Activated T-cell treated with anti-CD3 and anti-CD28 coated beads, Interleukin-2, amount 50 U/mL, for 72 hours (primary cell): Measurements from ENCODE around the gene CEP55. TPM values are rescaled to one million over a fixed set of nuclear protein-coding genes. Genes with fewer than 3 reads are reported as not detected.

Experiments used
- ATAC-seq, 2 donors: fragments of 150-1000 bp; cut with Tn5 transposase; replicated peaks in 1 of 2; 2 replicates each; pipeline ENCODE4 v1.10.0; 2021; ENCODE audit warnings: moderate library complexity in 2 of 2, mild to moderate bottlenecking in 1 of 2
- DNase-seq, 2 donors: peaks; one replicate each; pipeline ENCODE4 v3.0.0; 2021 to 2022; ENCODE audit warnings: mixed read lengths in 1 of 2
- H3K27ac Mint-ChIP-seq: one replicate; pipeline ENCODE4 v1.8.0; 2022; ENCODE audit warnings: mild to moderate bottlenecking, moderate library complexity, mixed read lengths
- H3K27me3 Mint-ChIP-seq: one replicate; pipeline ENCODE4 v1.8.0; 2022; ENCODE audit warnings: low read depth, mixed read lengths
- H3K36me3 Mint-ChIP-seq, 2 donors: one replicate each; pipeline ENCODE4 v1.8.0; 2022; ENCODE audit warnings: mixed read lengths in 2 of 2, mild to moderate bottlenecking in 1 of 2; ENCODE audit not compliant: insufficient read depth in 2 of 2
- H3K4me1 Mint-ChIP-seq: one replicate; pipeline ENCODE4 v1.8.0; 2022; ENCODE audit warnings: low read depth, mixed read lengths
- H3K4me3 Mint-ChIP-seq, 2 donors: one replicate each; pipeline ENCODE4 v1.8.0; 2022; ENCODE audit warnings: mild to moderate bottlenecking in 2 of 2, mixed read lengths in 2 of 2, moderate library complexity in 2 of 2
- H3K9me3 Mint-ChIP-seq, 2 donors: one replicate each; pipeline ENCODE4 v1.8.0; 2022; ENCODE audit warnings: mixed read lengths in 2 of 2
- total RNA-seq, 2 donors: library from RNA; stranded (reverse); gene quantifications; one replicate each; pipeline ENCODE4 v1.2.3, GENCODE V29; 2022

CEP55 gene
- total RNA-seq, 2 donors from 2014 or later = 46.6 to 55.8 TPM

DNA sequence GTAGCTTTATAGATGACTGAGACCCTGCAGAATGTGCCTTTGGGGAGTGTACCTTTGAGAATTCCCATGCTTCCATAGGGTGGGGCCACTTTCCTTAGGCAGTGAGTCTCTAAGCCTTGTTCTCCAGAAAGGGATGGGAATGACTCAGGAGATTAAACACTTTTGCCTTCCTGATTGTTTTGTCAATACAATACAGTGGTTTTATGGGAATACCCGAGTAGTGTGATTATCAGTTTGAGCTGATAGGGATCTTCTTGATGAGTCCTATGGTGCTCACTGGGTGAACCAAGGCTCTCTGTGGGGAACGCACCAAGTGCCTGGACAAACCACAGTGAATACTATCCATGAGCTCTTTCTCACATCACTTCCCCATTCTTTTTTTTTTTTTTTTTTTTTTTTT, 20.5 kb upstream of the CEP55 start:
- peaks cover 0 to 2% of the 10 kb centered on the region in 2 donors for H3K9me3 Mint-ChIP-seq
- peaks cover 0 to 4% of the 10 kb centered on the region in 2 donors for H3K36me3 Mint-ChIP-seq
- no peak overlapping the region for H3K4me3 Mint-ChIP-seq
- ATAC-seq = no peak
- peaks cover 41% of the 10 kb centered on the region for H3K4me1 Mint-ChIP-seq
- H3K27ac Mint-ChIP-seq = no peak overlapping the region
- DNase-seq = no peak
- H3K27me3 Mint-ChIP-seq = no peaks in the 10 kb centered on the region

DNA sequence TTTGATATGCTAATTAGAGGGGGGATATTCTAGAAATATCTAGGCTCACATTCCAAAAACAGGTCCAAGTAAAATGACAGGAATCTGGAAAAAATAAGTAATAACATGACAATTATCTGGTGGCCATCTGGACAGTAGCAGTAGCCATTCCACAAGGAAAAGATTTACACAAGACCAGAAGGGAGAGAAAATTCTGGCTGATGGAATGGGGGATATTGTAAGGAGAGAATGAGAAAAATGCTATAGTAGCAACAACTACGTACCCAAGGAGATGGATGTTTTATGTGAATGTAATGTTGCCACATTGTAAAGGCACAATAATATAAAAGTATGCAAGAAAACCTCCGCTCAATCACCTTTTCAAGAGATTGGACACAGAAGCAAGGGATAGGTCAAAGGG, 19.7 kb upstream of the CEP55 start:
- Mint-ChIP-seq H3K4me1 (peaks cover 41% of the 10 kb centered on the region), H3K27ac (no peak overlapping the region), H3K4me3 (no peak overlapping the region), H3K9me3 (peaks cover 0 to 2% of the 10 kb centered on the region in 2 donors), H3K27me3 (no peaks in the 10 kb centered on the region), H3K36me3 (peaks cover 0 to 4% of the 10 kb centered on the region in 2 donors)
- DNase-seq (no peak), ATAC-seq (no peak)

DNA sequence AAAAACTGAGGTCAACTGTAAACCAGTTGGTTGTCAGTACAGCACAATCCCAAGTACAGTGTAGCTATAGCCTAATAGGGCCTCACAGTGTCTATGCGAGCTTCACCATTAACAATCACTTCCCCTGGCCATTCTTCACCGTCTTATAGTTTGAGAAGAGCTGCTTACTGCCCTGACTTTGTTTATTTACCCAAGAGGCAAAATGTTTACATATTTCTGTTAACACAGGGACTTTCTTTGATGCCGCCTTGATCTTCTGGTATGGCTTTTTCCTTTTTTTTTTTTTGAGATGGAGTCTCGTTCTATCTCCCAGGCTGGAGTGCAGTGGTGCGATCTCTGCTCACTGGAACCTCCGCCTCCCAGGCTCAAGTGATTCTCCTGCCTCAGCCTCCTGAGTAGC, 17.5 kb upstream of the CEP55 start:
- no peak for DNase-seq
- ATAC-seq = no peak
- Mint-ChIP-seq H3K4me1 (peaks cover 49% of the 10 kb centered on the region), H3K36me3 (peaks cover 0 to 2% of the 10 kb centered on the region in 2 donors), H3K4me3 (peak overlapping the region in 1 of 2 donors; percentile 61), H3K27me3 (no peaks in the 10 kb centered on the region), H3K27ac (no peak overlapping the region), H3K9me3 (no peaks in the 10 kb centered on the region)

DNA sequence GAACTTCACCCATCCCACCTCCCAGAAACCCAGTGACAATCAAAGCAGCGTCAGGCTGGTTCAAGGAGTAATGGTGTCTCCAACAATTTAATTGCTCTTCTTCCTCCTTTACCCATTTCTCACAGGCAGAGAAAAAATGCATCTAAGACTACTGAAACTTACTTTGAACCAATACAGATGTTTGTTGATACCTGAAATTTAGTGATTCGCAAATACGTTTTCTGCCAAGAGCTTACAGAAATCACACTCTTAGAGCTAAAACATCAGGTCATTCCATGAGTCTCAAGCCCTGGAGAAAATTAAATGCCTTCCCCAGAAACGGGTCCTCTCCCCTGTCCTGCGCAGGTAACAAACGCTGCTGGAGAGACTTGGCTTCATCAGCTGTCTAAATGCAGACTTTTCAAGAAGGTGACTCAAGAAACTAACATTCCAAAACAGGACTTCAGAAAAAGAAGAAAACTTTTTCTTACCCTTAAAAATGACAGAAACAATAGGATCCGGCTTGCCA, 14.7 kb upstream of the CEP55 start:
- peaks cover 14% of the 10 kb centered on the region for H3K27me3 Mint-ChIP-seq
- peak overlapping the region; percentile 95 to 98 for H3K4me3 Mint-ChIP-seq
- ATAC-seq (no peak), DNase-seq (no peak)
- H3K4me1 Mint-ChIP-seq = peaks cover 42% of the 10 kb centered on the region
- H3K9me3 Mint-ChIP-seq = no peaks in the 10 kb centered on the region
- peaks cover 0 to 2% of the 10 kb centered on the region in 2 donors for H3K36me3 Mint-ChIP-seq
- peak overlapping the region; percentile 99 for H3K27ac Mint-ChIP-seq

DNA sequence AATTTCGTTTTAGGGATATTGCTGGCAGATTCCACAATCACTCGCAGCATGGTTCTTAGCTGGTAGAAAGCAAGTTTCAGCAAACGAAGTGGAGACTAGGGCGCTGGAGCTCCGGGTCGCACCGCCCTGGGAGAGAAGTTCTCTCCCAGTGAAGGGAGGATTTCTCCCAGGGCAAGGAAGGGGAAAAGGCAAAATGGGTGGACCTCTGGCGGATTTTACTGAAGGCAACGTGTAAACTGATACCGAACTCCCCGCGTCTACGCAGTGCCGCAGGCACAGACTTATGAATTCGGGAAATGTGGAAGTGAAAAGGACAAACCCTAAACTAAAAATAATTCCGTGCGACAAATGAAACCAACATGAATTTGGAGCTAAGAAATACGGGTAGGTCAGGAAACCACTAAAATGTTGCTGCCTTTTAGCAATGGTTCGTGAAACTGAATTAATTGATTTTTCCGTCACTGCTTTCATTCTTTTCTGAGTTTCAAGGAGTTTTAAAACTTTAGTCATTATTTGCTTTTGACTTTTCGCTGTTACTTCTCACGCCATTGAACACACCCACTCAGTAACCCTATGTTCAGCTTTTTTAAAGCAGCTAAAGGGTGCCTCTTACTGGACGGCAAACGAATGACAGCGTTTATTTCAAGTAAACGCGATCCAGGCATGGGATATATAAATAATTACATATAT, 14.1 kb upstream of the CEP55 start, which contains the start of gene MYOF:
MYOF (minus strand) TSS at position 190 of the 690 bp plus-strand sequence; CDS start at position 50, 140 bp downstream.
- peak within 1 kb of the TSS; percentile 99 for H3K27ac Mint-ChIP-seq
- ATAC-seq (peak; percentile 70 to 77), DNase-seq (peak; percentile 63 to 66)
- H3K4me1 Mint-ChIP-seq = peaks cover 42% of the 10 kb centered on the region
- H3K27me3 Mint-ChIP-seq = peaks cover 14% of the 10 kb centered on the region
- no peaks in the 10 kb centered on the region for H3K9me3 Mint-ChIP-seq
- peak within 1 kb of the TSS; percentile 95 to 98 for H3K4me3 Mint-ChIP-seq
- peaks cover 0 to 2% of the 10 kb centered on the region in 2 donors for H3K36me3 Mint-ChIP-seq

DNA sequence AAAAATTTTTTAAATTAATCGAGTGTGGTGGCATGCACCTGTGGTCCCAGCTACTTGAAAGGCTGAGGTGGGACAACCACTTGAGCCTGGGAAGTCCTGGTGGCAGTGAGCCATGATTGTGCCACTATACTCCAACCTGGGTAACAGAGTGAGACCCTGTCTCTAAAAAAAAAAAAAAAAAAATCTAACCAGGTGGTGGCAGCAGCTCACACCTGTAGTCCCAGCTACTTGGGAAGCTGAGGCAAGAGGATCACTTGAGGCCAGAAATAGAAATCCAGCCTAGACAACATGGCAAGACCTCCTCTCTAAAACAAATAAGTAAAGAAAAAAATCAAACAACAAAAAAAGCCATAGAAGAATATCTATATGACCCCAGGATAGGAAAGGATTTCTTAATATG, 10.7 kb upstream of the CEP55 start:
- no peak for ATAC-seq
- peaks cover 24% of the 10 kb centered on the region for H3K4me1 Mint-ChIP-seq
- peaks cover 0 to 2% of the 10 kb centered on the region in 2 donors for H3K36me3 Mint-ChIP-seq
- no peak overlapping the region for H3K4me3 Mint-ChIP-seq
- H3K9me3 Mint-ChIP-seq = no peaks in the 10 kb centered on the region
- H3K27ac Mint-ChIP-seq = no peak overlapping the region
- H3K27me3 Mint-ChIP-seq = peaks cover 21% of the 10 kb centered on the region
- DNase-seq = no peak

DNA sequence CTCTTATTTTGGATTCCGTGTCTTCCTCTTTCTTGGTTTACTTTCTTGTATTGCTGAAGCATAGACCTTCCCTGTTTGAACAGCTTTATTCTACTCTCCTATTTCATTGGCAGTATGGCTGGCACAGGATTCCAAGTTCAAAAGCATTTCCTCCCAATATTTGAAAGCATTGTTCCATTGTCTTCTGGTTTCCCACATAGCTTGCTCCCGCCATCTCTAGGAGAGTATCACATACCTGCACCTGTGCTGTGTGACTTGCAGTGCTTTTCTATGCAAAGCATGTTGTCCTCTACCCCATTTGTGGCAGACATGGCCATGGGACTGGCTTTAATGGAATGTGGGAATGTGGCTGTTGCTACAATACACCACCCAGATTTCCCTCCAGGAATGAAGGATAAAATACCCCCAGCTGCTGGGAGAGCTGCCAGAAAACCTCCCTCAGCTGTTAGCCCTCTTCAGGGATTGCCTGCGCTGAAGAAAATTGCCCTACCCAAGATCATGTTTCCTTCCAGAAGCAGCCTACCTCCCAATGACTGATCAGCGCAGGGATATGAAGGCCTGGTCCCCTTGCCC, 7.4 kb upstream of the CEP55 start:
- H3K36me3 Mint-ChIP-seq = no peaks in the 10 kb centered on the region
- no peak for ATAC-seq
- no peak overlapping the region for H3K27ac Mint-ChIP-seq
- no peaks in the 10 kb centered on the region for H3K4me1 Mint-ChIP-seq
- H3K4me3 Mint-ChIP-seq = no peak overlapping the region
- H3K9me3 Mint-ChIP-seq = no peaks in the 10 kb centered on the region
- DNase-seq = no peak
- H3K27me3 Mint-ChIP-seq = peaks cover 20% of the 10 kb centered on the region

DNA sequence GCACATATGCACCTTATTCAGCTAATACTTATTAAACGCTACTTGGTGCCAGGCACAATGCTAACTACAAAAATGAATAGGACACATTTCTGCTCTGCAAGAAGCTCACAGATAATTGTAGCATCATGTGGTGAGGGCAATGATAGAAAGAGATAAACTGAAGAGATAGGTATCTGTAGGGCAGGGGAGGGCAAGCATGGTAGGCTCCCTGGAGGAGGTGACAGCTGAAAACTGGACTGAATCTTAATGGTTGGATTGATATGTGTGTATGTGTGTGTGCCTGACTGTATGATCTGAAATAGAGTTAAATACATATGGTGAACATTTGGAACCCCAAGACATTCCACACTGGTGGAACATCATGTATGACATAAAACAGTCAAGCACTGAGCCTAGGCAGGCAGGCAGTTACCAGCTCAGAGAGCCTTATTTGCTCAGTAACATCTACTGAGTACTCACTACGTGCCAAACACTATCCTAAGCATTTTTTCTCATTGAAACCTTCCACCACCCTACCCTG, 4.8 kb upstream of the CEP55 start:
- Mint-ChIP-seq H3K27me3 (peaks cover 12% of the 10 kb centered on the region), H3K4me3 (no peak overlapping the region), H3K36me3 (no peaks in the 10 kb centered on the region), H3K4me1 (peaks cover 12% of the 10 kb centered on the region), H3K27ac (no peak overlapping the region), H3K9me3 (no peaks in the 10 kb centered on the region)
- ATAC-seq (no peak), DNase-seq (no peak)

DNA sequence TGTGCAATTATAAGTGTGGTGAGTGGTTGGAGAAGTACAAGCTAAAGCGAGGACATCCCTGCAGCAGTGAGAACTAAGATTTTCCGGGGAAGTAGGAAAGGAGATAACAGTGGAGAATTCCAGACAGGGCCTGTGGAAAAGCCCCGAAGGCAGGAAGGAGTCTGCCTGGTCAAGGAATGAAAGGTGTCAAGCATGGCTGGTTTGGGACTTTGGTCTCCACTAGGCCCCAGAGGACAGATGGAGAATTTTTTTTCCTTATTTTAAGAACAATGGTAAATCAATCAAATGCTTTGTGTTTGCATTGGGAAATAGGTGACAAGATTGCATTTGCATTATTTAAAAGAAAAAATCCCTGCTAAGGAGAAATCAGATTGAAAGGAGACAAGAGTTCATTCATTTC, 3.2 kb upstream of the CEP55 start:
- H3K27ac Mint-ChIP-seq = no peak overlapping the region
- no peak for ATAC-seq
- H3K9me3 Mint-ChIP-seq = no peaks in the 10 kb centered on the region
- no peak for DNase-seq
- H3K4me3 Mint-ChIP-seq = no peak overlapping the region
- H3K27me3 Mint-ChIP-seq = peaks cover 12% of the 10 kb centered on the region
- H3K36me3 Mint-ChIP-seq = peaks cover 4 to 7% of the 10 kb centered on the region in 2 donors
- peaks cover 25% of the 10 kb centered on the region for H3K4me1 Mint-ChIP-seq

DNA sequence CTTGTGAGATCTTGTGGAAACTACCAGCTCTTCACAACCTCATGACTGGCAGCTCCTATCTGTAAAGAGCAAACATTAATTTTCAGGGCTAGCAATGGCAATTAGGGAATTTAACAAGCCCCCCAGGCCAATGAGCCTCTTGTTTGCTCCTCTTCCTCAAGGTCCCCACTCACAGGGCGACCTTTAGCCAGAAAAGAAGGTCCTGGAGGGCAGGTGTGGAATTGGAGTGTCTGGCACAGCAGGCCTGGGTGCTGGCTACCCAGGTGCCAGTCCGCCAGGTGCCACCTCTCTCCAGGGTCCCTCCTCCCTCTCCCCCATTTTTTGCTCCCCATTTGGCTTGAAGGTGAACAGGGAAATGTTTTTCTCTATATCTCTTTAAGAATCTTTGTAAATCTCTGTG, 1.9 kb upstream of the CEP55 start:
- DNase-seq = no peak

DNA sequence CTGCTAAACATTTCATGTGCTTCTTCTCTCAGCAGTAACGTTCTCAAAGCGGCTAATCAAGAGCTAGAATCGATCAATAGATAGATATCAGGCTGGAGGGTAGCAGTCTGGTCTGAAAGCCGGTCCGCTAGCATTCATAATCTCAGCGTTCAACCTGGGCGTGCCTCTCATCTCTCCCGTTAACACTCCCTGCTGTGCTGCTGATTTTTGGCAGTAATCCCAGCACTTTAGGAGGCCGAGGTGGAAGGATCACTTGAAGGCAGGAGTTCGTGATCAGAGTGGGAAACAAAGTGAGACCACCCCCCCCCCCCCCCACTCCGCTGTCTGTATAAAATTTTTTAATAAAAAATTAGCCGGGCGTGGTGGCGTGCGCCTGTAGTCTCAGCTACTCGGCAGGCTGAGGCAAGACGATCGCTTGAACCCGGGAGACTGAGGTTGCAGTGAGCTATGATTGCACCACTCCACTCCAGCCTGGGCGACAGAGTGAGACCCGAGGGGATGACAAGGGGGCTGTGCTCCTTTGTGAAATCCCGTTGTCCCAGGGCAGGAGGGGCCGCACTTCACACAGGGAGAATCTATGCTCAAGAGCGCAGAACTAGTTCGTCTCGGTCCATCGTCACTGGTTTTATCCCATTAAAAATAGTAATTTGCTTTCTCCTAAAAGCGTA, 624 bp upstream of the CEP55 start:
- peaks cover 7 to 21% of the 10 kb centered on the region in 2 donors for H3K36me3 Mint-ChIP-seq
- peak overlapping the region; percentile 91 to 98 for H3K4me3 Mint-ChIP-seq
- ATAC-seq (peak; percentile 3 to 18), DNase-seq (peak; percentile 16 to 22)
- peaks cover 48% of the 10 kb centered on the region for H3K4me1 Mint-ChIP-seq
- peak overlapping the region; percentile 57 for H3K27ac Mint-ChIP-seq
- H3K27me3 Mint-ChIP-seq = peaks cover 5% of the 10 kb centered on the region
- no peaks in the 10 kb centered on the region for H3K9me3 Mint-ChIP-seq

More for the DNA sequence above, 1.9 kb upstream of the CEP55 start:
- ATAC-seq = no peak
- Mint-ChIP-seq H3K27me3 (peaks cover 5% of the 10 kb centered on the region), H3K27ac (no peak overlapping the region), H3K36me3 (peaks cover 5 to 12% of the 10 kb centered on the region in 2 donors), H3K4me1 (peaks cover 37% of the 10 kb centered on the region), H3K9me3 (no peaks in the 10 kb centered on the region), H3K4me3 (no peak overlapping the region)

DNA sequence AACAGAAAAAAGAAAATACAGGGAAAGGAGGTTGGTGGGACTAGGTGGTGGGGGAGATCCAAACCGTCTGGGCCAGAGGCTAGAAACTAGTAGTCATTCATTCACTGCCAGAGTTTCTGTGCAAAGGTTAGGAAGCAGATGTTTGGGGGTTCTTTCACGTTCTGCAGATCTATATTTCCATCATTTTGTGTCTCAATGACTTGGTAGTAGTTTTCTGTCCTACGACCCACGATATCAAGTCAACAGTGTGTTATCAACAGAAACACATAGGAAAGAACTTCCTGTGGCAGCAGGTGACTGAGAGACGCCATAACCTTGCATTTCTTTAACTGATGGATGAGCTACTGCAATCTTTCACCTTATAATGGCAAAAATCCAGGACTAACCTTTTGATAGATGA, 1.8 kb downstream of the CEP55 start:
- no peak for ATAC-seq
- Mint-ChIP-seq H3K27ac (peak overlapping the region; percentile 73), H3K4me1 (peaks cover 57% of the 10 kb centered on the region), H3K27me3 (peaks cover 5% of the 10 kb centered on the region), H3K4me3 (peak overlapping the region; percentile 91 to 98), H3K9me3 (no peaks in the 10 kb centered on the region), H3K36me3 (peaks cover 11 to 27% of the 10 kb centered on the region in 2 donors)
- no peak for DNase-seq

DNA sequence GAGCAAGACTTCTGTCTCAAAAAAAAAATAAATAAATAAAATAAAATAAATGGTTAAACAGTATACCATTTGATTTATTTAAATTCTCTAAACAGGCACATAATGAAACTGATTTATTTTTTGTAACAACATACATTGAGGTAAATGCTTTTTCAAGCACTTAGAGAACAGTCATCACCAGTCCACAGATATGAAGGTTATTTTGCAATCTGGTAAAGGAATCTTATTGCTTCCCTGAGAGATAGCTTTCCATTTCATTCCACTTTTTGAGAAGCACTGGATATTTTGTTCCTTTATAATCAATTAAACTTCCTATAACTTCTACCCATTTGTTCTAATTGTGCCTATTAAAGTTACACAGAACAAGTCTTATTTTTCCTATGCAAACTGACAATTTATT, 5.2 kb downstream of the CEP55 start:
- Mint-ChIP-seq H3K9me3 (no peaks in the 10 kb centered on the region), H3K27me3 (no peaks in the 10 kb centered on the region), H3K4me3 (peak overlapping the region in 1 of 2 donors; percentile 78), H3K36me3 (peaks cover 12 to 40% of the 10 kb centered on the region in 2 donors), H3K27ac (peak overlapping the region; percentile 72), H3K4me1 (peaks cover 68% of the 10 kb centered on the region)
- ATAC-seq (no peak), DNase-seq (no peak)
